Heart left ventricle (tissue), 16 donors: ENCODE measurements around the gene COPZ1. TPM values are rescaled to one million over a fixed set of nuclear protein-coding genes. Genes with fewer than 3 reads are reported as not detected.
A peak's percentile ranks its signal among the peaks of the same experiment; 100 is the strongest.

Source experiments
- ATAC-seq, 4 donors: fragments of 200-7000 bp; cut with Tn5 transposase; one replicate each; pipeline ENCODE4 v1.9.1; 2020 to 2022; ENCODE audit warnings: moderate library complexity in 4 of 4, mild to moderate bottlenecking in 3 of 4, moderate number of reproducible peaks in 1 of 4
- DNase-seq, 5 donors: peaks; one replicate each; pipeline ENCODE4 v3.0.0-alpha.2; 2020
- H3K27ac ChIP-seq, 12 donors: fragments of 200-600 bp; sonication (generic) in 4 of 12; one replicate each; pipeline versions ENCODE4 v1.5.0 to v1.8.0; 2016 to 2022; ENCODE audit warnings: mild to moderate bottlenecking in 2 of 12
- H3K27me3 ChIP-seq, 9 donors: fragments of 200-600 bp; sonication (generic) in 2 of 9; one replicate each; pipeline versions ENCODE4 v1.5.1 to v1.8.0; 2016 to 2022; ENCODE audit warnings: mild to moderate bottlenecking in 3 of 9
- H3K36me3 ChIP-seq, 9 donors: fragments of 200-600 bp; sonication (generic) in 2 of 9; one replicate each; pipeline versions ENCODE4 v1.5.0 to v1.8.0; 2018 to 2022; ENCODE audit warnings: mild to moderate bottlenecking in 2 of 9
- H3K4me1 ChIP-seq, 12 donors: fragments of 200-600 bp; sonication (generic) in 4 of 12; one replicate each; pipeline versions ENCODE4 v1.5.0 to v1.8.0; 2016 to 2022; ENCODE audit warnings: mild to moderate bottlenecking in 3 of 12
- H3K4me3 ChIP-seq, 12 donors: fragments of 200-600 bp; sonication (generic) in 4 of 12; one replicate each; pipeline versions ENCODE4 v1.5.0 to v1.8.0; 2017 to 2022; ENCODE audit warnings: mild to moderate bottlenecking in 9 of 12, moderate library complexity in 4 of 12
- H3K9me3 ChIP-seq, 12 donors: fragments of 200-600 bp; sonication (generic) in 4 of 12; one replicate each; pipeline versions ENCODE4 v1.5.0 to v1.8.0; 2016 to 2022; ENCODE audit warnings: mild to moderate bottlenecking in 1 of 12
- POLR2A ChIP-seq, 2 donors: fragments of 450-650 bp; IDR thresholded peaks; one replicate each; pipeline ENCODE4 v1.6.1; 2017; ENCODE audit warnings: antibody characterized with exemption in 2 of 2, mild to moderate bottlenecking in 2 of 2, moderate library complexity in 2 of 2
- WGBS, 4 donors: extraction: QIAGEN DNeasy Blood & Tissue Kit in 2 of 4; methylation state at CpG; one replicate each; pipeline versions ENCODE4 v1.1.5 to v1.1.7; 2013 to 2018; 5-methylcytosine and 5-hydroxymethylcytosine counted together
- intact Hi-C, 10 donors: fragments of 100-400 bp; cut with DNase I; formaldehyde crosslinking; loops; one replicate each; pipeline versions ENCODE4 v1.11.1 to v1.14.2; 2022
- polyA plus RNA-seq, 2 donors: library from polyadenylated mRNA; stranded (reverse); fragments of 200-250 nt; gene quantifications; one replicate each; pipeline ENCODE4 v1.2.3, GENCODE V29; 2013
- total RNA-seq, 9 donors: library from RNA; depleted of rRNA in 2 of 9; stranded (reverse); fragments of >200 nt in 2 of 9; fragmentation: NEBNext Ultra II Directional in 3 of 9; extraction: Animal tissue kit (Norgen Biotek cat#: 25700) in 3 of 9; gene quantifications; one replicate each; pipeline versions ENCODE4 v1.1.0 to v1.2.4, GENCODE V29; 2016 to 2023
- TF ChIP-seq, protein P1 (sequence below), 12 donors: fragments of 200-600 bp; sonication (generic) in 4 of 12; IDR thresholded peaks; one replicate each; pipeline versions ENCODE4 v1.5.0 to v1.8.0; 2018 to 2022; ENCODE audit warnings: antibody characterized with exemption in 12 of 12, mild to moderate bottlenecking in 5 of 12
- donor health status: ischemic (EF 13 %, LVEDD 7.1; RV severe dilation, severe dysfunction).
- donor health status: healthy with polysubstance abuse.
- donor health status: DM: no; HTN: yes; CAD: no.
- donor health status: DM: no; HTN: no; CAD: no.
- donor health status: ischemic (EF 25% LVEDD 6.9; RV normal size, moderate dysfunction).
- donor health status: ischemic (EF 25% LVEDD 5.7; RV mildly dilated, moderate dysfunction).
- donor health status: healthy.
- donor health status: DM: yes; HTN: yes; CAD: no.
- donor health status: ischemic (EF 35%, LVEDD 5.7; RV mildly dilated, moderate dysfunction).
- donor health status: nonischemic (EF 11% LVEDD 7.7; RV severe dilation, severe dysfunction).
- donor health status: DM: yes; HTN: yes; CAD: no.
- donor health status: PGD.
- donor health status: ischemic (EF 29% LVEDD 5.4; RV normal size, mild dysfunction).
- donor health status: nonischemic (EF 23%, LVEDD 6.1; RV moderate dilation, normal function).

COPZ1 gene
- total and polyA plus RNA-seq, 11 donors: 77.3 to 146 (median 125) TPM

DNA sequence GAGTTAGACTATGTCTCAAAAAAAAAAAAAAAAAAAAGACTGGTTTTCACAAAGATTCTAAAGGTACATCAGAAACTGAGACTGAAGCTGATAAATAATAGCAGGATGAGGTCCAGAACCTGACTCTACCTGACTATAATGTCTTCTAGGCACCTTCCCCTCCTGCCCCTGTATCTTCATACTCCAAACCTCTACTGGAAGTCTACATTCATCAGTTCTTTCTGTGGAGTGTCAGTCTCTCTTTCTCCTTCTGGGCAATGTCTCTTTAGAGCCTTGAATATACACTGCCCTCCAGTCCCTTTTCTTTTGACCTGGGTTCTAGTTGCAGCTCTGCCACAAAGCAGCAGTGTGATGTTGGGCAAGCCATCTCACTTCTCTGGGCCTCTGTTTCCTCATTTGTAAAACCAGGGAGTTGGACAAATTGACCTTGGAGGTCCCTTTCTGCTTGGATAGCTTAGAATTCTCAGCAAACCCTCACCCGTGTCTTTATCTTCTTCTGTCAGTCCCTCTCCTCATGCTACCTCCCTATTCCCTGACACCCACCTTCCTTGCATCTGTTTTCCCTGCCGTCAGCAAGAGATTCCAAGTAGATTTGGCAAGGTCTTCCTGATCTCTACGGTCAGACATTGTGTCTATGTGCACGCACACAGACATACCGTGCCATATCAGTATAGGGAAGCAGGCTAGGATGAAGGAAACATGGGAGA is 28.4 kb upstream of the COPZ1 start:
- Histone ChIP-seq H3K36me3 (no peaks in the 10 kb centered on the region), H3K4me1 (peaks cover 0 to 52% (median 3%) of the 10 kb centered on the region in 12 donors), H3K27ac (no peak overlapping the region), H3K27me3 (peaks cover 0 to 31% (median 8%) of the 10 kb centered on the region in 9 donors), H3K4me3 (no peak overlapping the region), H3K9me3 (no peaks in the 10 kb centered on the region)
- WGBS, 4 donors: 62 to 75% (median 70%) methylated on average over 5 of the region's 5 CpGs
- DNase-seq (no peak), ATAC-seq (no peak)
- TF ChIP-seq POLR2A (IDR thresholded peaks at IDR 0.05): no peak
- TF ChIP-seq, protein P1, sequence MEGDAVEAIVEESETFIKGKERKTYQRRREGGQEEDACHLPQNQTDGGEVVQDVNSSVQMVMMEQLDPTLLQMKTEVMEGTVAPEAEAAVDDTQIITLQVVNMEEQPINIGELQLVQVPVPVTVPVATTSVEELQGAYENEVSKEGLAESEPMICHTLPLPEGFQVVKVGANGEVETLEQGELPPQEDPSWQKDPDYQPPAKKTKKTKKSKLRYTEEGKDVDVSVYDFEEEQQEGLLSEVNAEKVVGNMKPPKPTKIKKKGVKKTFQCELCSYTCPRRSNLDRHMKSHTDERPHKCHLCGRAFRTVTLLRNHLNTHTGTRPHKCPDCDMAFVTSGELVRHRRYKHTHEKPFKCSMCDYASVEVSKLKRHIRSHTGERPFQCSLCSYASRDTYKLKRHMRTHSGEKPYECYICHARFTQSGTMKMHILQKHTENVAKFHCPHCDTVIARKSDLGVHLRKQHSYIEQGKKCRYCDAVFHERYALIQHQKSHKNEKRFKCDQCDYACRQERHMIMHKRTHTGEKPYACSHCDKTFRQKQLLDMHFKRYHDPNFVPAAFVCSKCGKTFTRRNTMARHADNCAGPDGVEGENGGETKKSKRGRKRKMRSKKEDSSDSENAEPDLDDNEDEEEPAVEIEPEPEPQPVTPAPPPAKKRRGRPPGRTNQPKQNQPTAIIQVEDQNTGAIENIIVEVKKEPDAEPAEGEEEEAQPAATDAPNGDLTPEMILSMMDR (IDR thresholded peaks at IDR 0.05): no peak
- intact Hi-C loops: loop anchor here in 1 of 10 donors (10.0 kb wide), 1 partner anchor 68 kb away; the partner anchor contains the start of gene GPR84

GRCh38 chr12:54298904-54299303 is 26.0 kb upstream of the COPZ1 start:
- TF ChIP-seq, protein P1 (IDR thresholded peaks at IDR 0.05): no peak
- ATAC-seq (no peak), DNase-seq (no peak)
- no peaks in the 10 kb centered on the region for H3K36me3 ChIP-seq
- peak overlapping the region in 1 of 12 donors; percentile 49 for H3K4me3 ChIP-seq
- H3K9me3 ChIP-seq: no peaks in the 10 kb centered on the region
- H3K27me3 ChIP-seq: peaks cover 0 to 32% (median 9%) of the 10 kb centered on the region in 9 donors
- H3K4me1 ChIP-seq: peaks cover 0 to 52% (median 3%) of the 10 kb centered on the region in 12 donors
- no peak overlapping the region for H3K27ac ChIP-seq
- WGBS, 4 donors: 90 to 95% (median 93%) methylated on average over 5 of the region's 5 CpGs
- intact Hi-C loops: loop anchor here in 1 of 10 donors (10.0 kb wide), 1 partner anchor 66 kb away; the partner anchor contains the start of gene GPR84

DNA sequence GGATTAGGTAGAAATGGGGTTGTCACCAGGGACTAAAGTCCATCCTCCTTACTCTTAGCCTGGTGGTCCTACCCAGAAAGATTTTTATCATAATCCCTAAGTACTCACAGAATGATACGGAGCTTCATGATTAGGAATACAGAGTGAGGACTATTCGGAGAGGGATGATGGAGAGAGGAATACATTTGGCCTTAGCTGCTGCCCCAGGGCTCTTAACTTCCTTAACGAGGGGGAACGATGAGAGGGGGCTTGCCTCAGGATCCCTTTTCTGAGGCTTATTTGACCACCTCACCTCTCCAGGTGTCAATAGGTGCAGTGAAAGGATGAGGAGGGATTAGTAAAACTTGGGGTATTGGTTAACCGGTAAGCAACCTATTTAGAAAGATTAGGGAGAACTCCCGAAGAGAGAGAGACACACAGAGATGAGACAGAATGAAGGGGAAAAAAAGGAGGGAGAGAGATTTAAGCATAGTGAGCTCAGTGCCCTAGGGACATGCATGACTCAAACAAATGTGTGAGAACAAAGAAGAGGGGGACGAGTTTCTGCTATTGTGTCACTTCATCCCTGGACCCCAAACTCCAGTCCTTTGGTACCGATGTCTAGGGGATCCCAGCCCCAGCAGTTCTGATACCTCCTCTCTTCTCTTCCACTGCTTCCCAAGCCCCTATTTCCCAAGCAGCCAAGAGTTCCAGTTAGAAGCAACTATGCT is 25.3 kb upstream of the COPZ1 start:
- DNase-seq (no peak), ATAC-seq (no peak)
- 60 to 70% (median 67%) methylated on average over 8 of the region's 8 CpGs for WGBS, 4 donors
- intact Hi-C loops: loop anchor here in 1 of 10 donors (10.0 kb wide), 1 partner anchor 65 kb away; the partner anchor contains the start of gene GPR84
- peaks cover 0 to 53% (median 7%) of the 10 kb centered on the region in 12 donors for H3K4me1 ChIP-seq
- TF ChIP-seq, protein P1 (IDR thresholded peaks at IDR 0.05): no peak
- TF ChIP-seq POLR2A (IDR thresholded peaks at IDR 0.05): no peak
- peak overlapping the region in 1 of 12 donors; percentile 49 for H3K4me3 ChIP-seq
- no peaks in the 10 kb centered on the region for H3K9me3 ChIP-seq
- H3K27me3 ChIP-seq: peaks cover 0 to 35% (median 9%) of the 10 kb centered on the region in 9 donors
- peak overlapping the region in 1 of 12 donors; percentile 1 for H3K27ac ChIP-seq
- no peaks in the 10 kb centered on the region for H3K36me3 ChIP-seq

DNA sequence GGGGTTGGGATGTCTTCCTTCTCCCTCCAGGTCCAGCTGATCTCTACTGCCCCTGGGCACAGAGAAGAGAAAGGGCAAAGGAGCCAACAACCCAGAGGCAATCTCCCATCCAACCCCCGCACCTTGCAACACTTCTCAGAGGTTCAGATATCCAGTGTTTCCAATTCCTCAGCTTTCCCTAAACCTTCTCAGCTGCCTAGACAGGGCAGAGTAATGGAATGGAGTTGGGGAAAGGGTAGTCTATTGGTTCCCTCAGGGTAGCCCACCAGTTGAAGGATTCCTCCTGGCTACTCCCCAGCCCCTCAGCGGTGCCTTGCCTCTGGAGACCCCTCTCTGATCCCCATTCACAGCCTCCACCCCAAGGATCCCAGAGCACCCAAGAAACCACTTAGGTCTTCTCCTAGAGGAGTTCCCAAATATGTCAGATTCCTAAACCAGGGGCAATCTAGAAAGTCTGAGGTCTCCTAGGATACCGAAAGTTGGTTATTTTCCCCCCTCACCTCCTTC is 24.7 kb upstream of the COPZ1 start:
- peaks cover 0 to 35% (median 9%) of the 10 kb centered on the region in 9 donors for H3K27me3 ChIP-seq
- H3K9me3 ChIP-seq: no peaks in the 10 kb centered on the region
- peak overlapping the region in 1 of 12 donors; percentile 27 for H3K27ac ChIP-seq
- ATAC-seq: no peak
- H3K4me1 ChIP-seq: peaks cover 0 to 59% (median 7%) of the 10 kb centered on the region in 12 donors
- peak overlapping the region in 6 of 12 donors; percentile 32 to 49 (median 34) for H3K4me3 ChIP-seq
- TF ChIP-seq POLR2A (IDR thresholded peaks at IDR 0.05): no peak
- TF ChIP-seq, protein P1 (IDR thresholded peaks at IDR 0.05): no peak
- no peak for DNase-seq
- no peaks in the 10 kb centered on the region for H3K36me3 ChIP-seq
- 44 to 59% (median 55%) methylated on average over 3 of the region's 3 CpGs for WGBS, 4 donors
- intact Hi-C loops: no loop called here
